Liver (tissue), 9 donors: ENCODE results near the gene HSD17B1. TPM values are rescaled to one million over a fixed set of nuclear protein-coding genes. Genes with fewer than 3 reads are reported as not detected.

Source experiments
- DNase-seq: peaks from one replicate; pipeline ENCODE4 v3.0.0-alpha.2; 2017; ENCODE audit warnings: low spot score
- H3K27ac ChIP-seq, 2 donors: one replicate each; pipeline ENCODE4 v1.7.0; 2013; ENCODE audit warnings: inconsistent platforms in 2 of 2, low read length in 2 of 2, control low read depth in 1 of 2, low read depth in 1 of 2, mild to moderate bottlenecking in 1 of 2
- H3K27me3 ChIP-seq, 4 donors: one replicate each; pipeline versions ENCODE4 v1.6.1 to v1.7.0; 2013; ENCODE audit warnings: low read length in 3 of 4, inconsistent platforms in 1 of 4, mild to moderate bottlenecking in 1 of 4, moderate library complexity in 1 of 4; ENCODE audit not compliant: control insufficient read depth in 4 of 4, insufficient read depth in 4 of 4
- H3K36me3 ChIP-seq, 4 donors: one replicate each; pipeline versions ENCODE4 v1.6.1 to v1.7.0; 2013; ENCODE audit warnings: low read length in 3 of 4, mild to moderate bottlenecking in 3 of 4, low read depth in 1 of 4, moderate library complexity in 1 of 4; ENCODE audit not compliant: control insufficient read depth in 4 of 4, insufficient read depth in 3 of 4
- H3K4me1 ChIP-seq, 4 donors: one replicate each; pipeline versions ENCODE4 v1.6.1 to v1.7.0; 2013; ENCODE audit warnings: low read length in 3 of 4, mild to moderate bottlenecking in 3 of 4, moderate library complexity in 1 of 4; ENCODE audit not compliant: control insufficient read depth in 4 of 4, insufficient read depth in 4 of 4
- H3K4me3 ChIP-seq, 3 donors: one replicate each; pipeline versions ENCODE4 v1.6.1 to v1.7.0; 2013; ENCODE audit warnings: low read length in 3 of 3, control low read depth in 1 of 3, low read depth in 1 of 3, mild to moderate bottlenecking in 1 of 3
- H3K9ac ChIP-seq, 2 donors: one replicate each; pipeline ENCODE4 v1.7.0; 2013; ENCODE audit warnings: low read length in 2 of 2, mild to moderate bottlenecking in 2 of 2, moderate library complexity in 2 of 2, control low read depth in 1 of 2, low read depth in 1 of 2
- H3K9me3 ChIP-seq, 4 donors: one replicate each; pipeline versions ENCODE4 v1.6.1 to v1.7.0; 2013; ENCODE audit warnings: low read length in 3 of 4; ENCODE audit not compliant: control insufficient read depth in 4 of 4
- EGR1 ChIP-seq, 2 donors: IDR thresholded peaks; 2 replicates each; pipeline ENCODE4 v1.6.1; 2016 to 2018; ENCODE audit warnings: antibody characterized with exemption in 2 of 2, low read depth in 2 of 2
- FOXA1 ChIP-seq: IDR thresholded peaks from 2 replicates; pipeline ENCODE4 v1.6.1; 2016; ENCODE audit warnings: antibody characterized with exemption
- FOXA2 ChIP-seq: IDR thresholded peaks from 2 replicates; pipeline ENCODE4 v1.6.1; 2016; ENCODE audit warnings: antibody characterized with exemption
- GABPA ChIP-seq, 2 donors: IDR thresholded peaks in 1 of 2; conservative IDR thresholded peaks in 1 of 2; 2 replicates each; pipeline ENCODE4 v1.6.1; 2016; ENCODE audit warnings: antibody characterized with exemption in 2 of 2, mild to moderate bottlenecking in 1 of 2, moderate library complexity in 1 of 2
- HNF4A ChIP-seq, 2 donors: conservative IDR thresholded peaks; 2 replicates each; pipeline ENCODE4 v1.6.1; 2016; ENCODE audit warnings: antibody characterized with exemption in 2 of 2, mild to moderate bottlenecking in 2 of 2
- HNF4G ChIP-seq: IDR thresholded peaks from 2 replicates; pipeline ENCODE4 v1.6.1; 2016; ENCODE audit warnings: antibody characterized with exemption
- JUND ChIP-seq, 2 donors: IDR thresholded peaks; 2 replicates each; pipeline ENCODE4 v1.6.1; 2016; ENCODE audit warnings: antibody characterized with exemption in 2 of 2
- NR2F2 ChIP-seq: IDR thresholded peaks from 2 replicates; pipeline ENCODE4 v1.6.1; 2016; ENCODE audit warnings: antibody characterized with exemption
- RAD21 ChIP-seq, 2 donors: IDR thresholded peaks; 2 replicates each; pipeline ENCODE4 v1.6.1; 2016; ENCODE audit warnings: antibody characterized with exemption in 2 of 2, mild to moderate bottlenecking in 2 of 2
- RXRA ChIP-seq, 2 donors: IDR thresholded peaks; 2 replicates each; pipeline ENCODE4 v1.6.1; 2017 to 2018; ENCODE audit warnings: antibody characterized with exemption in 2 of 2, mild to moderate bottlenecking in 1 of 2
- SP1 ChIP-seq: IDR thresholded peaks from 2 replicates; pipeline ENCODE4 v1.6.1; 2018; ENCODE audit warnings: antibody characterized with exemption, mild to moderate bottlenecking
- TAF1 ChIP-seq: conservative IDR thresholded peaks from 2 replicates; pipeline ENCODE4 v1.6.1; 2016; ENCODE audit warnings: antibody characterized with exemption, mild to moderate bottlenecking
- YY1 ChIP-seq: IDR thresholded peaks from 2 replicates; pipeline ENCODE4 v1.6.1; 2016; ENCODE audit warnings: antibody characterized with exemption, mild to moderate bottlenecking
- WGBS: extraction: QIAGEN DNeasy Blood & Tissue Kit; methylation state at CpG from one replicate; pipeline ENCODE4 v1.1.7; 2013; 5-methylcytosine and 5-hydroxymethylcytosine counted together
- polyA plus RNA-seq, 2 donors: library from polyadenylated mRNA; stranded (reverse) in 1 of 2; unstranded in 1 of 2; fragments of 200-250 nt in 1 of 2; fragments of >200 nt in 1 of 2; fragmentation: Nextera tagmentation in 1 of 2; extraction: Ambion mirVana in 1 of 2; gene quantifications; one replicate each; pipeline versions ENCODE4 v1.2.1 to v1.2.3, GENCODE V29; 2013 to 2015
- total RNA-seq, 2 donors: library from RNA; depleted of rRNA; stranded (reverse); fragments of >200 nt; gene quantifications; one replicate each; pipeline ENCODE4 v1.2.3, GENCODE V29; 2014
- TF ChIP-seq, protein P1 (sequence below): IDR thresholded peaks from 2 replicates; pipeline ENCODE4 v1.6.1; 2016; ENCODE audit warnings: antibody characterized with exemption
- TF ChIP-seq, protein P2 (sequence below): IDR thresholded peaks from 2 replicates; pipeline ENCODE4 v1.6.1; 2016; ENCODE audit warnings: antibody characterized with exemption
- TF ChIP-seq, protein P3 (sequence below): fragments of 150-350 bp; IDR thresholded peaks from 2 replicates; pipeline ENCODE4 v1.5.1; 2017; ENCODE audit warnings: improper control_type of control experiment, low read depth, low read length; ENCODE audit not compliant: missing input control
- TF ChIP-seq, protein P4 (sequence below): IDR thresholded peaks from 2 replicates; pipeline ENCODE4 v1.6.1; 2016; ENCODE audit warnings: antibody characterized with exemption, mild to moderate bottlenecking
- TF ChIP-seq, protein P5 (sequence below): IDR thresholded peaks from 2 replicates; pipeline ENCODE4 v1.6.1; 2016; ENCODE audit warnings: antibody characterized with exemption
- donor health status: healthy.
- donor health status: healthy.
- donor health status: healthy.
- donor health status: healthy.
- donor health status: healthy.

The HSD17B1 gene
- total and polyA plus RNA-seq, 4 donors = 0.67 to 1.8 (median 1.0) TPM

DNA sequence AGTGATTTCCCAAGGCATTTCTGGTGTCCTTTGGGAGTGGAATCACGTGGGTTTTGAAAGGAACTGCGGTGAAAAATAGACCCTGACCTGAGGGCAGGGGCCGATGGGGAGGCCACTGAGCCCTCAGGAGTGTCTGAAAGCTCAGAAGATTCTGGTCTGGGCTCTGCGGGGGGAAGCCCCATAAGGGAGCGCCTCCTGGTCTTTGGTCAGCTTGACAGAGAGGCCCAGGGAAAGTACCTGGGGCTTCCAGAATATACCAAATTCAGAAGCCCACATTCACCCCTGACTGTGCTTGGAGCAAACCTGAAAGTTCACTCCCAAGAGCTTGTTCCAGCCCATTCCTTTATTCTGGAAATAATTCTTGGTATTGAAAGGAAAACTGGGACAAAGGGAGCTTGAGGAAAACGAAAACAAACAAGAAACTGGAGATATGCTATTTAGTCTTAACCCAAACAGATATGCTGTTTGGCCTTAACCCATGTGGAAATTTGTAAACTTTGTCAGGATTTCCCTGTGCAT is 39.9 kb upstream of the HSD17B1 start:
- H3K36me3 ChIP-seq = peaks cover 4 to 41% (median 11%) of the 10 kb centered on the region in 4 donors
- H3K27me3 ChIP-seq = no peaks in the 10 kb centered on the region
- H3K9me3 ChIP-seq = no peaks in the 10 kb centered on the region
- peaks cover 0 to 5% (median 2%) of the 10 kb centered on the region in 4 donors for H3K4me1 ChIP-seq
- peak overlapping the region; percentile 16 to 73 for H3K27ac ChIP-seq
- no peak overlapping the region for H3K9ac ChIP-seq
- WGBS = 57% methylated on average over 6 of the region's 6 CpGs
- TF ChIP-seq RXRA (IDR thresholded peaks at IDR 0.05) = peak in 1 of 2 donors; percentile 7
- TF ChIP-seq GABPA (IDR thresholded peaks at IDR 0.05 in 1 of 2, conservative IDR thresholded peaks at IDR 0.05 in 1 of 2) = no peak
- TF ChIP-seq HNF4A (conservative IDR thresholded peaks at IDR 0.05) = peak; percentile 39 to 69
- TF ChIP-seq EGR1 (IDR thresholded peaks at IDR 0.05; ENCODE audit: low read depth in 2 of 2) = no peak
- TF ChIP-seq RAD21 (IDR thresholded peaks at IDR 0.05) = no peak
- TF ChIP-seq YY1 = peak; percentile 19
- TF ChIP-seq, protein P1, sequence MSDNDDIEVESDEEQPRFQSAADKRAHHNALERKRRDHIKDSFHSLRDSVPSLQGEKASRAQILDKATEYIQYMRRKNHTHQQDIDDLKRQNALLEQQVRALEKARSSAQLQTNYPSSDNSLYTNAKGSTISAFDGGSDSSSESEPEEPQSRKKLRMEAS = no peak
- TF ChIP-seq, protein P2, sequence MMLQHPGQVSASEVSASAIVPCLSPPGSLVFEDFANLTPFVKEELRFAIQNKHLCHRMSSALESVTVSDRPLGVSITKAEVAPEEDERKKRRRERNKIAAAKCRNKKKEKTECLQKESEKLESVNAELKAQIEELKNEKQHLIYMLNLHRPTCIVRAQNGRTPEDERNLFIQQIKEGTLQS = no peak
- TF ChIP-seq FOXA2 = no peak
- no peak for TF ChIP-seq JUND (IDR thresholded peaks at IDR 0.05)
- no peak for TF ChIP-seq TAF1
- TF ChIP-seq SP1 = peak; percentile 7
- TF ChIP-seq, protein P3, sequence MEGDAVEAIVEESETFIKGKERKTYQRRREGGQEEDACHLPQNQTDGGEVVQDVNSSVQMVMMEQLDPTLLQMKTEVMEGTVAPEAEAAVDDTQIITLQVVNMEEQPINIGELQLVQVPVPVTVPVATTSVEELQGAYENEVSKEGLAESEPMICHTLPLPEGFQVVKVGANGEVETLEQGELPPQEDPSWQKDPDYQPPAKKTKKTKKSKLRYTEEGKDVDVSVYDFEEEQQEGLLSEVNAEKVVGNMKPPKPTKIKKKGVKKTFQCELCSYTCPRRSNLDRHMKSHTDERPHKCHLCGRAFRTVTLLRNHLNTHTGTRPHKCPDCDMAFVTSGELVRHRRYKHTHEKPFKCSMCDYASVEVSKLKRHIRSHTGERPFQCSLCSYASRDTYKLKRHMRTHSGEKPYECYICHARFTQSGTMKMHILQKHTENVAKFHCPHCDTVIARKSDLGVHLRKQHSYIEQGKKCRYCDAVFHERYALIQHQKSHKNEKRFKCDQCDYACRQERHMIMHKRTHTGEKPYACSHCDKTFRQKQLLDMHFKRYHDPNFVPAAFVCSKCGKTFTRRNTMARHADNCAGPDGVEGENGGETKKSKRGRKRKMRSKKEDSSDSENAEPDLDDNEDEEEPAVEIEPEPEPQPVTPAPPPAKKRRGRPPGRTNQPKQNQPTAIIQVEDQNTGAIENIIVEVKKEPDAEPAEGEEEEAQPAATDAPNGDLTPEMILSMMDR = no peak
- TF ChIP-seq, protein P4, sequence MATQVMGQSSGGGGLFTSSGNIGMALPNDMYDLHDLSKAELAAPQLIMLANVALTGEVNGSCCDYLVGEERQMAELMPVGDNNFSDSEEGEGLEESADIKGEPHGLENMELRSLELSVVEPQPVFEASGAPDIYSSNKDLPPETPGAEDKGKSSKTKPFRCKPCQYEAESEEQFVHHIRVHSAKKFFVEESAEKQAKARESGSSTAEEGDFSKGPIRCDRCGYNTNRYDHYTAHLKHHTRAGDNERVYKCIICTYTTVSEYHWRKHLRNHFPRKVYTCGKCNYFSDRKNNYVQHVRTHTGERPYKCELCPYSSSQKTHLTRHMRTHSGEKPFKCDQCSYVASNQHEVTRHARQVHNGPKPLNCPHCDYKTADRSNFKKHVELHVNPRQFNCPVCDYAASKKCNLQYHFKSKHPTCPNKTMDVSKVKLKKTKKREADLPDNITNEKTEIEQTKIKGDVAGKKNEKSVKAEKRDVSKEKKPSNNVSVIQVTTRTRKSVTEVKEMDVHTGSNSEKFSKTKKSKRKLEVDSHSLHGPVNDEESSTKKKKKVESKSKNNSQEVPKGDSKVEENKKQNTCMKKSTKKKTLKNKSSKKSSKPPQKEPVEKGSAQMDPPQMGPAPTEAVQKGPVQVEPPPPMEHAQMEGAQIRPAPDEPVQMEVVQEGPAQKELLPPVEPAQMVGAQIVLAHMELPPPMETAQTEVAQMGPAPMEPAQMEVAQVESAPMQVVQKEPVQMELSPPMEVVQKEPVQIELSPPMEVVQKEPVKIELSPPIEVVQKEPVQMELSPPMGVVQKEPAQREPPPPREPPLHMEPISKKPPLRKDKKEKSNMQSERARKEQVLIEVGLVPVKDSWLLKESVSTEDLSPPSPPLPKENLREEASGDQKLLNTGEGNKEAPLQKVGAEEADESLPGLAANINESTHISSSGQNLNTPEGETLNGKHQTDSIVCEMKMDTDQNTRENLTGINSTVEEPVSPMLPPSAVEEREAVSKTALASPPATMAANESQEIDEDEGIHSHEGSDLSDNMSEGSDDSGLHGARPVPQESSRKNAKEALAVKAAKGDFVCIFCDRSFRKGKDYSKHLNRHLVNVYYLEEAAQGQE = peak; percentile 75
- peak; percentile 41 for TF ChIP-seq NR2F2
- no peak for TF ChIP-seq FOXA1
- TF ChIP-seq, protein P5, sequence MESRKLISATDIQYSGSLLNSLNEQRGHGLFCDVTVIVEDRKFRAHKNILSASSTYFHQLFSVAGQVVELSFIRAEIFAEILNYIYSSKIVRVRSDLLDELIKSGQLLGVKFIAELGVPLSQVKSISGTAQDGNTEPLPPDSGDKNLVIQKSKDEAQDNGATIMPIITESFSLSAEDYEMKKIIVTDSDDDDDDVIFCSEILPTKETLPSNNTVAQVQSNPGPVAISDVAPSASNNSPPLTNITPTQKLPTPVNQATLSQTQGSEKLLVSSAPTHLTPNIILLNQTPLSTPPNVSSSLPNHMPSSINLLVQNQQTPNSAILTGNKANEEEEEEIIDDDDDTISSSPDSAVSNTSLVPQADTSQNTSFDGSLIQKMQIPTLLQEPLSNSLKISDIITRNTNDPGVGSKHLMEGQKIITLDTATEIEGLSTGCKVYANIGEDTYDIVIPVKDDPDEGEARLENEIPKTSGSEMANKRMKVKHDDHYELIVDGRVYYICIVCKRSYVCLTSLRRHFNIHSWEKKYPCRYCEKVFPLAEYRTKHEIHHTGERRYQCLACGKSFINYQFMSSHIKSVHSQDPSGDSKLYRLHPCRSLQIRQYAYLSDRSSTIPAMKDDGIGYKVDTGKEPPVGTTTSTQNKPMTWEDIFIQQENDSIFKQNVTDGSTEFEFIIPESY = no peak
- no peak for TF ChIP-seq HNF4G
- no peak overlapping the region for H3K4me3 ChIP-seq
- DNase-seq = no peak
